Loucy (cell line): ENCODE measurements around the gene KAT6B.

Source experiments
- CTCF ChIP-seq: fragments of 200-600 bp; sonication (generic); conservative IDR thresholded peaks from 2 replicates; pipeline ENCODE4 v1.5.1; 2014; ENCODE audit warnings: mild to moderate bottlenecking, antibody characterized with exemption, low read length
- EZH2phosphoT487 ChIP-seq: fragments of 200-600 bp; IDR thresholded peaks from 2 replicates; pipeline ENCODE4 v1.6.1; 2018; ENCODE audit warnings: antibody characterized with exemption, mild to moderate bottlenecking, moderate library complexity, borderline replicate concordance

- TF ChIP-seq CTCF, result no peak
- TF ChIP-seq EZH2phosphoT487, result no peak
Measured at GRCh38 chr10:74949843-74950765, 123.7 kb downstream of the KAT6B start.
